ENCODE measurements around the gene MIER2.

DNA sequence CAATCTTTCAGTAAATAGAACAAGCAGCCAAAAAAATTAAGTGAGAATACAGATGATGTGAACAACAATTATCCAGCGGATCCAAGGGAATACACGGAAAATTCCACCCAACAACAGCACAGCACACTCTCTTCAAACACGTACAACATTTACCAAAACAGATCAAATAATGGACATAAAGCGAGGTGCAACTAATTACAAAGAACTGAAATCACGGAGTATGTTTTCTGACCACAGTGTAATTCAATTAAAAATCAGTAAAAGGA lies 26.2 kb downstream of the MIER2 start:
- TF ChIP-seq, protein P1, sequence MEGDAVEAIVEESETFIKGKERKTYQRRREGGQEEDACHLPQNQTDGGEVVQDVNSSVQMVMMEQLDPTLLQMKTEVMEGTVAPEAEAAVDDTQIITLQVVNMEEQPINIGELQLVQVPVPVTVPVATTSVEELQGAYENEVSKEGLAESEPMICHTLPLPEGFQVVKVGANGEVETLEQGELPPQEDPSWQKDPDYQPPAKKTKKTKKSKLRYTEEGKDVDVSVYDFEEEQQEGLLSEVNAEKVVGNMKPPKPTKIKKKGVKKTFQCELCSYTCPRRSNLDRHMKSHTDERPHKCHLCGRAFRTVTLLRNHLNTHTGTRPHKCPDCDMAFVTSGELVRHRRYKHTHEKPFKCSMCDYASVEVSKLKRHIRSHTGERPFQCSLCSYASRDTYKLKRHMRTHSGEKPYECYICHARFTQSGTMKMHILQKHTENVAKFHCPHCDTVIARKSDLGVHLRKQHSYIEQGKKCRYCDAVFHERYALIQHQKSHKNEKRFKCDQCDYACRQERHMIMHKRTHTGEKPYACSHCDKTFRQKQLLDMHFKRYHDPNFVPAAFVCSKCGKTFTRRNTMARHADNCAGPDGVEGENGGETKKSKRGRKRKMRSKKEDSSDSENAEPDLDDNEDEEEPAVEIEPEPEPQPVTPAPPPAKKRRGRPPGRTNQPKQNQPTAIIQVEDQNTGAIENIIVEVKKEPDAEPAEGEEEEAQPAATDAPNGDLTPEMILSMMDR (IDR thresholded peaks at IDR 0.05): no peak
- TF ChIP-seq POLR2AphosphoS5 (IDR thresholded peaks at IDR 0.05; ENCODE audit: insufficient read depth in 1 of 2, low read depth in 1 of 2): no peak
- TF ChIP-seq POLR2A (IDR thresholded peaks at IDR 0.05): no peak

All from vagina (tissue), 2 donors.